IPS-20b (cell line): Measurements from ENCODE around the gene ZNF45.
"Not testable (repeated sequence)": the region's sequence is repeated elsewhere in the genome, so short reads cannot be mapped to it uniquely, and the experiment has no call there.

Experiments used
- H3K27ac ChIP-seq: one replicate; pipeline ENCODE4 v1.5.1; 2013; ENCODE audit warnings: low read length
- H3K27me3 ChIP-seq: 2 replicates; pipeline ENCODE4 v1.6.1; 2013; ENCODE audit warnings: mild to moderate bottlenecking, low read length, inconsistent platforms; ENCODE audit not compliant: insufficient read depth
- H3K36me3 ChIP-seq: 2 replicates; pipeline ENCODE4 v1.6.1; 2013; ENCODE audit warnings: low read depth, mild to moderate bottlenecking, inconsistent platforms, low read length, moderate library complexity; ENCODE audit not compliant: insufficient read depth
- H3K4me1 ChIP-seq: 2 replicates; pipeline ENCODE4 v1.6.1; 2013; ENCODE audit warnings: mild to moderate bottlenecking, control low read depth, inconsistent platforms, low read length, moderate library complexity; ENCODE audit not compliant: insufficient read depth
- H3K4me3 ChIP-seq: 2 replicates; pipeline ENCODE4 v1.5.1; 2013; ENCODE audit warnings: mild to moderate bottlenecking, low read length, inconsistent platforms
- H3K9ac ChIP-seq: 2 replicates; pipeline ENCODE4 v1.6.1; 2013; ENCODE audit warnings: low read depth, mild to moderate bottlenecking, inconsistent platforms, low read length, moderate library complexity
- H3K9me3 ChIP-seq: 2 replicates; pipeline ENCODE4 v1.6.1; 2013; ENCODE audit warnings: mild to moderate bottlenecking, low read depth, low read length, inconsistent platforms; ENCODE audit not compliant: insufficient read depth

The ZNF45 gene

GRCh38 chr19:43906774-43907173 lies 28.3 kb downstream of the ZNF45 start:
- no peaks in the 10 kb centered on the region for H3K27me3 ChIP-seq
- H3K4me3 ChIP-seq: no peak overlapping the region
- no peak overlapping the region for H3K9ac ChIP-seq
- no peaks in the 10 kb centered on the region for H3K36me3 ChIP-seq
- H3K27ac ChIP-seq: no peak overlapping the region
- H3K4me1 ChIP-seq: no peaks in the 10 kb centered on the region
- H3K9me3 ChIP-seq: peaks cover 92% of the 10 kb centered on the region

GRCh38 chr19:43905897-43906296 lies 29.2 kb downstream of the ZNF45 start:
- Histone ChIP-seq H3K9me3 (peaks cover 88% of the 10 kb centered on the region), H3K36me3 (no peaks in the 10 kb centered on the region)

GRCh38 chr19:43902399-43902798 lies 32.7 kb downstream of the ZNF45 start:
- Histone ChIP-seq H3K27ac (no peak overlapping the region), H3K27me3 (no peaks in the 10 kb centered on the region), H3K36me3 (no peaks in the 10 kb centered on the region), H3K9ac (no peak overlapping the region), H3K4me1 (no peaks in the 10 kb centered on the region), H3K4me3 (peak overlapping the region; percentile 56), H3K9me3 (peaks cover 74% of the 10 kb centered on the region)

More at GRCh38 chr19:43905897-43906296, 29.2 kb downstream of the ZNF45 start:
- Histone ChIP-seq H3K4me3 (no peak overlapping the region), H3K9ac (no peak overlapping the region), H3K4me1 (no peaks in the 10 kb centered on the region), H3K27me3 (no peaks in the 10 kb centered on the region), H3K27ac (no peak overlapping the region)

- H3K9ac ChIP-seq: no peak overlapping the region
- no peaks in the 10 kb centered on the region for H3K4me1 ChIP-seq
- no peak overlapping the region for H3K27ac ChIP-seq
- H3K4me3 ChIP-seq: peak overlapping the region; percentile 56
- no peaks in the 10 kb centered on the region for H3K27me3 ChIP-seq
- H3K36me3 ChIP-seq: no peaks in the 10 kb centered on the region
- H3K9me3 ChIP-seq: peaks cover 74% of the 10 kb centered on the region
These were observed 33.4 kb downstream of the ZNF45 start for GRCh38 chr19:43901395-43902390.

GRCh38 chr19:43895727-43896308 lies 39.3 kb downstream of the ZNF45 start:
- Histone ChIP-seq H3K4me3 (no peak overlapping the region), H3K9ac (no peak overlapping the region), H3K36me3 (no peaks in the 10 kb centered on the region), H3K4me1 (no peaks in the 10 kb centered on the region), H3K9me3 (peaks cover 72% of the 10 kb centered on the region), H3K27me3 (no peaks in the 10 kb centered on the region), H3K27ac (no peak overlapping the region)

- Histone ChIP-seq H3K4me3 (no peak within 1 kb of the TSS), H3K4me1 (no peaks in the 10 kb centered on the region), H3K27ac (no peak within 1 kb of the TSS), H3K36me3 (no peaks in the 10 kb centered on the region), H3K27me3 (no peaks in the 10 kb centered on the region), H3K9ac (no peak within 1 kb of the TSS), H3K9me3 (peaks cover 93% of the 10 kb centered on the region)
These were observed 51.2 kb downstream of the ZNF45 start, which contains the start of gene ZNF404 for GRCh38 chr19:43883864-43884263. Gene ZNF404, minus strand, starts transcription at chr19:43883964.

GRCh38 chr19:43880483-43880882 lies 54.6 kb downstream of the ZNF45 start:
- Histone ChIP-seq H3K27ac (no peak overlapping the region), H3K4me3 (no peak overlapping the region), H3K9ac (no peak overlapping the region), H3K4me1 (no peaks in the 10 kb centered on the region), H3K9me3 (peaks cover 87% of the 10 kb centered on the region), H3K36me3 (no peaks in the 10 kb centered on the region), H3K27me3 (no peaks in the 10 kb centered on the region)

GRCh38 chr19:43872547-43873336 lies 62.3 kb downstream of the ZNF45 start:
- peak overlapping the region; percentile 6; the same call in 1 of the 2 replicates for H3K4me3 ChIP-seq
- peaks cover 91% of the 10 kb centered on the region for H3K9me3 ChIP-seq
- H3K9ac ChIP-seq: no peak overlapping the region
- no peak overlapping the region for H3K27ac ChIP-seq
- H3K36me3 ChIP-seq: no peaks in the 10 kb centered on the region
- no peaks in the 10 kb centered on the region for H3K27me3 ChIP-seq
- no peaks in the 10 kb centered on the region for H3K4me1 ChIP-seq

- not testable (repeated sequence) for H3K27ac ChIP-seq, H3K4me3 ChIP-seq, H3K4me1 ChIP-seq, H3K27me3 ChIP-seq, H3K9ac ChIP-seq, H3K36me3 ChIP-seq
- peaks cover 71% of the 10 kb centered on the region for H3K9me3 ChIP-seq
These were observed 68.2 kb downstream of the ZNF45 start for GRCh38 chr19:43866923-43867322.
